GDM1 (cell line): ENCODE measurements around the gene SHANK3.

ENCODE experiments used
- DNase-seq: peaks from one replicate; lab custom pipeline; 2025; lab: John Stamatoyannopoulos, UW

SHANK3 gene

GRCh38 chr22:50713571-50714056 lies 41.0 kb downstream of the SHANK3 start:
- DNase-seq: no peak

GRCh38 chr22:50714150-50714549 lies 41.5 kb downstream of the SHANK3 start:
- no peak for DNase-seq

GRCh38 chr22:50714631-50715179 lies 42.1 kb downstream of the SHANK3 start:
- DNase-seq: no peak

- no peak for DNase-seq
These were observed 42.6 kb downstream of the SHANK3 start for GRCh38 chr22:50715250-50715649.

GRCh38 chr22:50715776-50716175 lies 43.2 kb downstream of the SHANK3 start:
- DNase-seq: no peak

- DNase-seq: no peak
These were observed 43.8 kb downstream of the SHANK3 start for GRCh38 chr22:50716290-50717024.

GRCh38 chr22:50717709-50718351 lies 45.2 kb downstream of the SHANK3 start:
- DNase-seq: no peak

GRCh38 chr22:50718352-50718709 lies 45.7 kb downstream of the SHANK3 start:
- DNase-seq: no peak

- no peak for DNase-seq
These were observed 47.2 kb downstream of the SHANK3 start for GRCh38 chr22:50719814-50720300.

- no peak for DNase-seq
These were observed 48.0 kb downstream of the SHANK3 start for GRCh38 chr22:50720301-50721256.

- DNase-seq: no peak
These were observed 48.7 kb downstream of the SHANK3 start for GRCh38 chr22:50721257-50721844.

GRCh38 chr22:50722048-50722701 lies 49.6 kb downstream of the SHANK3 start:
- DNase-seq: no peak
